ENCODE data around the gene PHACTR3. TPM values are rescaled to one million over a fixed set of nuclear protein-coding genes. Genes with fewer than 3 reads are reported as not detected.

Gene PHACTR3
- total RNA-seq, 1 donor from 2014 or later: 6.9 TPM

DNA sequence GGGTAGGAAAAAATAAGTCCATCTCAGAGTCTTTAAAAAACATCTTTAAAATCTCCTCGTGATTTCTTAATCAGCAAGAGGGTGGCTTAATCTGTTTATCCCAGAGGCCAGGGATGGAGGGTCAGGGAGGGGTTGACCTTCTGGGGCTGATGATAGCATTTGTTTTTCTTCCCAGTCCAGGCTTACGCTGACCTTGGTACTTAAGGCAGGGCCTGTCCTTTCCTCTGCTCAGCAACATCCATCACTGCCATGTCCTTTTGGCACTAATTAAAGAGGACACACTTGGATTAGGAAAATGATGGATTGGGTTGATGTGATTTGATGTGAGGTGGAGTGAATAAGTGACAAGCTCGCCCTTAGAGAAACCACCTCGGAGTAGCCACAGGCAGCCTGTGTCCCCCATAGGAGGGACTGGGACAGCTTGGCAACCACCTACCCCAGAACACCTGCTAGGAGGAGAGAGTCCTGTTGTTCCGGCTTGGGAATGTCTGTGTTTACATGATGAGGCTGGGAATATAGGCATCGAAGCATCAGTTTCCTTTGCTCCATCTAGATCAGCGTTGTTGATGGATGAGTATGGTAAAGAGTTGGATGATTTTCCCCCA lies 44.2 kb downstream of the PHACTR3 start:
- DNase-seq: no peak

DNA sequence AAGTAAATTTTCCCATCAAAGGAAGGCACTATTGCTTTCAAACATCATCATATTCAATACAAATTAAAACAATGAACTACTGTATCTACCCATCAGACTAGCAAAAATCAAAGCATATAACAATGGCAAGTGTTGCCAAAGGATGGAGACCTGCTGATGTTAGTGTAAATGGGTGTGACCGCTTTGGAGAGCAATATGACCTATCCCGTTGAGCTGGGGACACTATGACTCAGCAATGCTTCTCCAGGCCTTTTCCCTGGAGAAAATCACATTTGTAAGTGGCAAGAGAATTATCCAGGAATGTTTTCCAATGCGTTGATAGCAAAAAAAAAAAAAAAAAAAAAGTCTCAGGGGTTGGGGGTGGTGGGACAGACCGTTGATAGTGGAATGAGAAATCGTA lies 46.1 kb downstream of the PHACTR3 start:
- no peak for DNase-seq

GRCh38 chr20:59652381-59652780 lies 48.0 kb downstream of the PHACTR3 start:
- DNase-seq: no peak

GRCh38 chr20:59656417-59656816 lies 52.1 kb downstream of the PHACTR3 start:
- DNase-seq: no peak

DNA sequence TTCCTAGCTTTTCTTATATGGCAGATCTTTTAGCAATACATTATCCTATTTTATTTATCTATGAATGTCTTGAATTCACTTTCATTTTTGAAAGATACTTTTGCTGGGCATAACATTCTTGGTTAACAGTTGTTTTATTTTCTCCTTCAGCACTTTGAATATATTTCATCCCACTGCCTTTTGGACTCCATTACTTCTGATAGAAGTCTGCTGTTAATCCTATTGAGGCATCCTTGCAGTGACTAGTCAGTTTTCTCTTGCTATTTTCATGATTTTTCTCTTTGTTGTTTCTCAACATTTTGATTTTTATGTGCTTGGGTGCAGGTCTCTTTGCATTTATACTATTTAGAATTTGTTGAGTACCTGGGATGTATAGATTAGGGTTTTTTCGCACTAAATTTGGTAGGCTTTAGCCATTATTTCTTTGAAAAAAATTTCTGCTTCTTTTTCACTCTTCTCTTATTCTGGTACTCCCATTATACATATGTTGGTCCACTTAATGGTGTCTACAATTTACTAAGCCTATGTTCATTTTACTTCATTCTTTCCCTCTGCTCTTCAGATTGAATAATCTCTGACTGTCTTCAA lies 53.2 kb downstream of the PHACTR3 start:
- no peak for DNase-seq

DNA sequence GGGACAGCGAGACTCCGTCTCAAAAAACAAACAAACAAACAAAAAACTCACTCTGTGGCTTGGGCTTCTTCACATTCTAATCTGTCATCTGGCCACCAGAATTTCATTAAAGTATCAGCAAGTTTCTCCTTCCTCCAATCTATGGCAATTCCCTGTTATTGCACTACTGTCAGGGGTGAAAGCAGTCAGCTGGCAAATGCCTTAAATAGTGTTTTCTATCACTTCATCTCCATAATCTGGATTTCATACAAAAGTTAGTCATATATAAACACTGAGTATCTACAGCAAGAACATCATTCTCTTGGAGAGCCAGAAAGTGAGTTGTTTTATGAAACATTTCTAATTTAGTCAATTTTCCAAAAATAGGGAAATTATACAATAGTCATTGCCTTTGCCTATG lies 56.1 kb downstream of the PHACTR3 start:
- DNase-seq: peak; percentile 57

GRCh38 chr20:59661153-59661552 lies 56.8 kb downstream of the PHACTR3 start:
- DNase-seq: no peak

- no peak for DNase-seq
These were observed 57.3 kb downstream of the PHACTR3 start for GRCh38 chr20:59661621-59662020.

GRCh38 chr20:59662161-59662560 lies 57.8 kb downstream of the PHACTR3 start:
- DNase-seq: no peak

GRCh38 chr20:59662856-59663512 lies 58.6 kb downstream of the PHACTR3 start:
- DNase-seq: no peak

GRCh38 chr20:59663513-59664060 lies 59.2 kb downstream of the PHACTR3 start:
- DNase-seq: no peak

- DNase-seq: no peak
These were observed 60.1 kb downstream of the PHACTR3 start for GRCh38 chr20:59664421-59664941.

GRCh38 chr20:59665656-59666555 lies 61.6 kb downstream of the PHACTR3 start:
- no peak for DNase-seq

DNA sequence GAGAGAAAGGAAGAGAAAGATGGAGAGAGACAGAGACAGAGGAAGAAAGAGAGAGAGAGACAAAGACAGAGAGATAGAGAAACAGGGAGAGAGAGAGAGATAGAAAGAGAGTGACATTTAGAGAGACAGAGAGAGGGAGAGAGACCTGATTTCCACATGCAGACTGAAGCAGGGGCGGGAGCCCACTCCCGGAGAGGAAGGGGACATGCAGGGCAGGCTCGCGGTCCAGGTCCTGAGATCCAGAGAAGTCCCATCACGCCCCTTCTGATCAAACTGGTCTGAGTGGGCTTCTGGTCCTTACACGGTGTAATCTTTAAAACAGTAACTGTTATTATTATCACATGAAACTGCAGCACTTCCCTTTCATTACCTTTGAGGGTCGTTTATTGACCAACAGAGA lies 62.2 kb downstream of the PHACTR3 start:
- no peak for DNase-seq

DNA sequence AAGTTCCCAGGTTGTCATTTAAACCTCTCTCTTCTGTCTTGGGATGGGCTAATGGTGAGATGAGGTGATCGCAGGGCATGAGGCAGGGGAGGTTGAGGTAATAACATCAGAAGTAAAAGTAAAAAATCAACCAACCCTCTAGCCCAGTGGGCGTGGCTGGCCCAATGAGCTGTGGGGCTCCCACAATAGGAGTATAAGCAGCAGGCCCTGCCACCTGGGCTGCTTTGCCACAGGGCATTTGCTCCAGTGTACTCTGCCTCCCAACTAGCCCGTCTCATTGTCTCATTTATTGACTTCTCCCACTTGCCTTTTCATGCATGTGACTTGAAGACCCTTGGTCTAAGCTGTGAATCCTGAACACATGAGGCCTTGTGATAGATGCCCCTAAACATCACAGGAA lies 62.8 kb downstream of the PHACTR3 start:
- DNase-seq: no peak

GRCh38 chr20:59667981-59668515 lies 63.7 kb downstream of the PHACTR3 start:
- no peak for DNase-seq

- no peak for DNase-seq
These were observed 64.8 kb downstream of the PHACTR3 start for GRCh38 chr20:59668926-59669850.

GRCh38 chr20:59670786-59671492 lies 66.6 kb downstream of the PHACTR3 start:
- DNase-seq: no peak

DNA sequence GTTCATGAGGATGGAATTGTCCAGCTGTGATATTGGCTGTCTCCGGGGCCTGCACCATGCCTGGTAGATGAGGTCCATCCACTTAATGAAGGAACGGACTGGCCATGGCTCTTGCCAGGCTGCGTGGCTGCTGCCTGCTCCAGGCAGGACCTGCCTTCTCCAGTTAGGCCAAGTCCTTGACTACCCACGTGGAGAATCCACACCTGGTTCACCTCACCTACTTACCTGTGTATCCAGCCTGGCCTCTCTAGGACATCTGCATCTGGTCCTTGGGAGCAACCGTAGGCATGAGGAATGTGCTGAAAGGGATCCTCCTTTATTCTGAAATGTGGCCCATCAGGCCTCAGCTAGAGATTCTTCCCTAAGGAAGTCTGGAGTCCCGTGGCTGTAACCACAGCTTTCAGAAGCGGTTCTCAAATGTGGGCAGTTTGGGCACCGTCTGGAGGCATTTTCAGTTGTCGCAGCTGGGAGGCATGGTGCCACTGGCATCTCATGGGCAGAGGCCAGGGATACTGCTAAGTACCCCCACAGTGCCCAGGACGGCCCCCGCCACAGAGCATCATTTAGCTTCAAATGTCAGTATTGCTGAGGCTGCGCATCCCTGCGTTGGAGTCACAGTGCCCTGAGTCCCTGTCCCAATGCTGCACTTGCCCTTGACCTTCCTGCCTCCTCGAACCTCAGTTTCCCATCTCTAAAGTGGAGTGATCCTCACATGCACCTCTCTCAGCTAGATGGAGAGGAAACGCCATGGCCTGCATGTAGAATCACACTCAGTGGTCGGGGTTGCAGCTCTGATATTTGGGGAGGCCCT lies 67.5 kb downstream of the PHACTR3 start:
- no peak for DNase-seq
